Pulmonary artery endothelial cell (primary cell): ENCODE measurements around the gene CAPZB. TPM values are rescaled to one million over a fixed set of nuclear protein-coding genes. Genes with fewer than 3 reads are reported as not detected.
"Not testable (repeated sequence)": the region's sequence is repeated elsewhere in the genome, so short reads cannot be mapped to it uniquely, and the experiment has no call there.

Experiments
- DNase-seq: peaks from one replicate; pipeline ENCODE4 v3.0.0-alpha.2; 2011; ENCODE audit warnings: low read depth, low spot score
- total RNA-seq: library from RNA; depleted of rRNA; stranded (reverse); fragments of >200 nt; gene quantifications from 2 replicates; pipeline ENCODE4 v1.2.3, GENCODE V29; 2014

The CAPZB gene
- total RNA-seq: 113 and 132 TPM in 2 replicates

- no peak for DNase-seq
Measured at GRCh38 chr1:19485362-19486187, at the start of gene CAPZB. CAPZB (minus strand) TSS chr1:19485539; CDS start chr1:19485438, 101 bp downstream.

- DNase-seq: no peak
Measured at GRCh38 chr1:19534281-19534680, 48.9 kb upstream of the CAPZB start.

GRCh38 chr1:19533626-19534025 is 48.3 kb upstream of the CAPZB start:
- no peak for DNase-seq

GRCh38 chr1:19532519-19532918 is 47.2 kb upstream of the CAPZB start:
- DNase-seq: no peak

GRCh38 chr1:19529664-19530063 is 44.3 kb upstream of the CAPZB start:
- DNase-seq: no peak

- no peak for DNase-seq
Measured at GRCh38 chr1:19528438-19528837, 43.1 kb upstream of the CAPZB start.

GRCh38 chr1:19525607-19526545 is 40.5 kb upstream of the CAPZB start:
- DNase-seq: no peak

GRCh38 chr1:19524791-19525190 is 39.5 kb upstream of the CAPZB start:
- DNase-seq: no peak

GRCh38 chr1:19522570-19522969 is 37.2 kb upstream of the CAPZB start:
- not testable (repeated sequence) for DNase-seq

- no peak for DNase-seq
Measured at GRCh38 chr1:19521411-19521810, 36.1 kb upstream of the CAPZB start.

GRCh38 chr1:19517017-19517416 is 31.7 kb upstream of the CAPZB start:
- no peak for DNase-seq

GRCh38 chr1:19515201-19515600 is 29.9 kb upstream of the CAPZB start:
- no peak for DNase-seq

- DNase-seq: no peak
Measured at GRCh38 chr1:19514391-19514831, 29.1 kb upstream of the CAPZB start.

GRCh38 chr1:19512545-19512944 is 27.2 kb upstream of the CAPZB start:
- no peak for DNase-seq

GRCh38 chr1:19511116-19511515 is 25.8 kb upstream of the CAPZB start:
- DNase-seq: no peak

GRCh38 chr1:19509647-19510046 is 24.3 kb upstream of the CAPZB start:
- not testable (repeated sequence) for DNase-seq

GRCh38 chr1:19507516-19507915 is 22.2 kb upstream of the CAPZB start:
- DNase-seq: no peak

GRCh38 chr1:19505693-19506457 is 20.5 kb upstream of the CAPZB start:
- DNase-seq: no peak

GRCh38 chr1:19504796-19505692 is 19.7 kb upstream of the CAPZB start:
- peak; percentile 70 for DNase-seq

GRCh38 chr1:19502284-19502683 is 16.9 kb upstream of the CAPZB start:
- DNase-seq: peak; percentile 39
